Large intestine (tissue), 3 donors: ENCODE results near the gene BBC3. TPM values are rescaled to one million over a fixed set of nuclear protein-coding genes. Genes with fewer than 3 reads are reported as not detected.
"Not testable (repeated sequence)": the region's sequence is repeated elsewhere in the genome, so short reads cannot be mapped to it uniquely, and the experiment has no call there.

ENCODE experiments used
- DNase-seq, 2 donors: peaks; one replicate each; pipeline versions ENCODE4 v3.0.0 to v3.0.0-alpha.2; 2013
- H3K27ac ChIP-seq: one replicate; pipeline ENCODE4 v1.5.1; 2013; ENCODE audit warnings: low read length
- H3K27me3 ChIP-seq: 2 replicates; pipeline ENCODE4 v1.6.1; 2013; ENCODE audit warnings: low read length; ENCODE audit not compliant: control insufficient read depth, insufficient read depth
- H3K36me3 ChIP-seq: 2 replicates; pipeline ENCODE4 v1.6.1; 2013; ENCODE audit warnings: low read length; ENCODE audit not compliant: control insufficient read depth, insufficient read depth
- H3K4me1 ChIP-seq: one replicate; pipeline ENCODE4 v1.6.1; 2013; ENCODE audit warnings: low read length; ENCODE audit not compliant: control insufficient read depth, insufficient read depth
- H3K4me3 ChIP-seq: one replicate; pipeline ENCODE4 v1.5.1; 2013; ENCODE audit warnings: low read length
- H3K9me3 ChIP-seq: one replicate; pipeline ENCODE4 v1.6.1; 2013; ENCODE audit warnings: mild to moderate bottlenecking, low read depth, low read length, moderate library complexity; ENCODE audit not compliant: control insufficient read depth
- WGBS: methylation state at CpG from one replicate; pipeline ENCODE4 v1.1.5; 2013; ENCODE audit warnings: low lambda C conversion rate; ENCODE audit not compliant: insufficient coverage; 5-methylcytosine and 5-hydroxymethylcytosine counted together
- polyA plus RNA-seq: library from polyadenylated mRNA; unstranded; fragments of 120-200 nt; gene quantifications from one replicate; pipeline ENCODE4 v1.2.1, GENCODE V29; 2013

The BBC3 gene
- polyA plus RNA-seq, 1 donor: 2.1 TPM

DNA sequence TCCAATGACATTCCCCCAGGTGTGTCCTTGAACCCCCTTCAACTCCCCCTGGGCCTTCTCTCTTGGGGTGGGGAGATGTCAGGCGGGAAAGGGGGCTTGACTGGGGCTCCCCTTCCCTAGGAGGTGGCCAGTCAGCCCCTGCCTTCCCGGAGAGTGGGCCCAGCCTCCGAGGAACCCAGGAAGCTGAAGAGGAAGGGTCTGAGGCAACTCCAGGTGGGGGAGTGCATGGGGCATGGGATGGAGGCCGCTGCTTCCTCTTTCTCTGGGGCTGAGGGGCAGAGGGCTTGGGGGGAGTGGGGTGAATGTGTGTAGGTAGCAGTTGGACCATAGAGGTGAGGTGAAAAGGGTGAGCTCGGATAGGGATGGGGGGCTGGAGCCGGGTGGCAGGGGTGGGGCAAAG lies 41.0 kb upstream of the BBC3 start:
- Histone ChIP-seq H3K36me3 (peaks cover 39% of the 10 kb centered on the region), H3K27ac (no peak overlapping the region), H3K4me1 (peaks cover 12% of the 10 kb centered on the region), H3K27me3 (no peaks in the 10 kb centered on the region), H3K4me3 (no peak overlapping the region), H3K9me3 (no peaks in the 10 kb centered on the region)
- DNase-seq: no peak
- WGBS: no CpG with 5 or more reads among the region's 6 CpGs

DNA sequence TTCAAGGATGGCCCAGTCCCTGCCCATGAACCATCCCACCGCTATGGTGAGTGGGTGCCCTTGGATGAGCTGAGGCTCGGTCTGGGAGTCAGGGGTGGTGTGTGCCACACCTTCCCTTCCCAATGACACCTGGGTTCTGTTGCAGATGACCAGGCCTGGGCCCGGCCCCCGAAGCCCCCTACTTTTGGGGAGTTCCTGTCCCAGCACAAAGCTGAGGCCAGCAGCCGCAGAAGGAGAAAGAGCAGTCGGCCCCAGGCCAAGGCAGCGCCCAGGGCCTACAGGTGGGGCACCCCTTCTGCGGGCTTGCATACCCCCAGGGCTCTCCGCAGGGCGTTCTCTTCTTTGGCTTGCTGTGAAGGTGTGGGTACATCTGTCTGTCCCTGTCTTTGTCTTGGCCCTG lies 39.4 kb upstream of the BBC3 start:
- no peak overlapping the region for H3K27ac ChIP-seq
- peaks cover 9% of the 10 kb centered on the region for H3K4me1 ChIP-seq
- DNase-seq: no peak
- peaks cover 48% of the 10 kb centered on the region for H3K36me3 ChIP-seq
- H3K27me3 ChIP-seq: no peaks in the 10 kb centered on the region
- no CpG with 5 or more reads among the region's 10 CpGs for WGBS
- H3K9me3 ChIP-seq: no peaks in the 10 kb centered on the region
- no peak overlapping the region for H3K4me3 ChIP-seq

DNA sequence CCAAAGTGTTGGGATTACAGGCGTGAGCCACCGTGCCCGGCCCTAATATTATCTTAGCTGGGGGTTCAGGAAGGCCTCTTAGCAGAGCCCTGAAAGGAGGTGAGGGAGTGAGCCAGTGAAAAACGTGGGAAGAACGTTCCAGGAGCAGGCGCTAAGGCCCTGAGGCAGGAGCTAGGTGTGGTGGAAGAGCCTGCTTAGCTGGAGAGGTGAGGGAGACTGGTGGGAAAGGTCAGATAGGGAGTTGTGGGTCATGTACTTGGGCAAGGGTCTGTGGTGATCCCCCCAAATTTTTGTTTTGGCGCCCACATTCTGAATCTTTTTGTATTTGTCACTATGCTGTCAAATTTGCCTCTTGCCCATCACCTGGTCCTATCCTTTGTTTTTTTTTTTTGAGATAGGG lies 38.6 kb upstream of the BBC3 start:
- Histone ChIP-seq H3K9me3 (no peaks in the 10 kb centered on the region), H3K27ac (no peak overlapping the region), H3K4me3 (no peak overlapping the region), H3K36me3 (peaks cover 56% of the 10 kb centered on the region), H3K4me1 (peaks cover 5% of the 10 kb centered on the region), H3K27me3 (no peaks in the 10 kb centered on the region)
- 100% methylated on average over 1 of the region's 7 CpGs for WGBS
- no peak for DNase-seq

DNA sequence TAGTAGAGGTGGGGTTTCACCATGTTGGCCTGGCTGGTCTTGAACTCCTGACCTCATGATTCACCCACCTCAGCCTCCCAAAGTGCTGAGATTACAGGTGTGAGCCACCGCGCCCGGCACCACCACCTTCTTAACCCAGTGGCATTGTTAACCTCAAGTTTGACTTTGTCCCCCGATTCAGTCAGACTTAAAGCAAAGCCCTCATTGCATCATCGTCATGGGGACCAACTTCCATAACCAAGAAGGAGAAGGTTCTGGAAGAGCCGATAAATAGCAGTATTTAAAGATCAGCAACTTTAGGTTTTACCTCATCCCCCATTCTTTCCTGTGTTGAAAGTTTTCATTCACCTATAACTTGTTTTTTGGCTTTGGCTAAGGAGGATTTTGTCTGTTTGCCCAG lies 37.0 kb upstream of the BBC3 start:
- H3K4me3 ChIP-seq: no peak overlapping the region
- WGBS: no CpG with 5 or more reads among the region's 6 CpGs
- peaks cover 66% of the 10 kb centered on the region for H3K36me3 ChIP-seq
- H3K9me3 ChIP-seq: no peaks in the 10 kb centered on the region
- no peaks in the 10 kb centered on the region for H3K27me3 ChIP-seq
- DNase-seq: no peak
- H3K4me1 ChIP-seq: peaks cover 5% of the 10 kb centered on the region
- H3K27ac ChIP-seq: no peak overlapping the region

DNA sequence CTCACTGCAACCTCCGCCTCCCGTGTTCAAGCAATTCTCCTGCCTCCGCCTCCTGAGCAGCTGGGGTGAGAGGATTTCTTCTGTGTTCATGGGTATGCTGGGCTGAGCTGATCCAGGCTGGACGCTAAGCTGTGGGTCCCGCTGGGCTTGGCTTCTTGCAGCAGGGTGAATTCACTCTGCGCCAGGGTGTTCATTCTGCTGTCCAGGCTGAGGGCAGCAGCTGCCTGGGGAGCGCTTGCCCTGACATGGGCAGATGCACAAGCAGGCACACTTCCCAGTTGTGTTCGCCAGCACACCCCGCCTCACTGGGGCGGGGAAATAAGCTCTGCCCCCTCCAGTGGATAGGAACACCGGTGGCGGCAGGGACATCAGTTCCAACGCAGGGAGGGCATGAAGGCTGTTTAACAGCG lies 36.4 kb upstream of the BBC3 start:
- no peaks in the 10 kb centered on the region for H3K9me3 ChIP-seq
- no peaks in the 10 kb centered on the region for H3K4me1 ChIP-seq
- no peak overlapping the region for H3K4me3 ChIP-seq
- H3K27ac ChIP-seq: no peak overlapping the region
- H3K36me3 ChIP-seq: peaks cover 73% of the 10 kb centered on the region
- WGBS: no CpG with 5 or more reads among the region's 14 CpGs
- no peaks in the 10 kb centered on the region for H3K27me3 ChIP-seq
- DNase-seq: no peak

DNA sequence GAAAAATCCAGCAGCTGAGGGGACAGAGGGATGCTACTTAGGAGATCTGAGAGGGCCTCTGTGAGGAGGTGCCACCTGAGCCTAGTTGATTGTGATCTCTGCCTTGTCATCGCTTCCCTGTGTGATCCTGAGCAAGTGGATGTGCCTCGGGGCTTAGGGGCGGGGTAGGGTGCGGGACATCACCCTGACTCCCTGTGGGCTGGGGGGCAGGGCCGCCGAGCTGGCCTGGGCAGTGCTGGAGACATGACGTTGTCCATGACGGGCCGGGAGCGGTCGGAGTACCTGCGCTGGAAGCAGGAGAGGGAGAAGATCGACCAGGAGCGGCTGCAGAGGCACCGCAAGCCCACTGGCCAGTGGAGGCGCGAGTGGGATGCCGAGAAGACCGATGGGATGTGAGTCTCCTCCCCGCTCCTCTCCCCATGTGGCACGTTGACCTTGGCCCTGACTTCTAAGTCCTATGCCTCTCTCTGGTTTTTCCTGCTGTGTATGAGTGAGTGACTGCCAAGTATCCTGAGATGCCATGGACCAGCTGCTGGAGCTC lies 35.5 kb upstream of the BBC3 start:
- 100% methylated on average over 1 of the region's 21 CpGs for WGBS
- no peak for DNase-seq
- Histone ChIP-seq H3K36me3 (peaks cover 69% of the 10 kb centered on the region), H3K27me3 (no peaks in the 10 kb centered on the region), H3K4me1 (no peaks in the 10 kb centered on the region), H3K4me3 (no peak overlapping the region), H3K27ac (no peak overlapping the region), H3K9me3 (no peaks in the 10 kb centered on the region)

DNA sequence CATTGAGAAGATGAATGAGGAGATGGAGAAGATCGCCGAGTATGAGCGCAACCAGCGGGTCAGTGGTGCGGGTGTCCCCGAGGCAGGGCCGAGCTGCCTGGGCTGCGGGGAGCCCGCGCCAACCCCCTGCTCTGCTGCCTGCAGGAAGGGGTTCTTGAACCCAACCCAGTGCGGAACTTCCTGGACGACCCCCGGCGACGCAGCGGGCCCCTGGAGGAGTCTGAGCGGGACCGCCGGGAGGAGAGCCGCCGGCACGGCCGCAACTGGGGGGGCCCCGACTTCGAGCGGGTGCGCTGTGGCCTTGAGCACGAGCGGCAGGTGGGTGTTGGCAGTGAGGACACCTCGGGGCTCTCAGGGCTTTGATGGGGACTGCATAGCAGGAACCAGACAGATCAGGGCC lies 33.6 kb upstream of the BBC3 start:
- WGBS: no CpG with 5 or more reads among the region's 30 CpGs
- no peak for DNase-seq
- H3K36me3 ChIP-seq: peaks cover 71% of the 10 kb centered on the region
- no peak overlapping the region for H3K27ac ChIP-seq
- no peak overlapping the region for H3K4me3 ChIP-seq
- no peaks in the 10 kb centered on the region for H3K27me3 ChIP-seq
- no peaks in the 10 kb centered on the region for H3K4me1 ChIP-seq
- H3K9me3 ChIP-seq: no peaks in the 10 kb centered on the region

DNA sequence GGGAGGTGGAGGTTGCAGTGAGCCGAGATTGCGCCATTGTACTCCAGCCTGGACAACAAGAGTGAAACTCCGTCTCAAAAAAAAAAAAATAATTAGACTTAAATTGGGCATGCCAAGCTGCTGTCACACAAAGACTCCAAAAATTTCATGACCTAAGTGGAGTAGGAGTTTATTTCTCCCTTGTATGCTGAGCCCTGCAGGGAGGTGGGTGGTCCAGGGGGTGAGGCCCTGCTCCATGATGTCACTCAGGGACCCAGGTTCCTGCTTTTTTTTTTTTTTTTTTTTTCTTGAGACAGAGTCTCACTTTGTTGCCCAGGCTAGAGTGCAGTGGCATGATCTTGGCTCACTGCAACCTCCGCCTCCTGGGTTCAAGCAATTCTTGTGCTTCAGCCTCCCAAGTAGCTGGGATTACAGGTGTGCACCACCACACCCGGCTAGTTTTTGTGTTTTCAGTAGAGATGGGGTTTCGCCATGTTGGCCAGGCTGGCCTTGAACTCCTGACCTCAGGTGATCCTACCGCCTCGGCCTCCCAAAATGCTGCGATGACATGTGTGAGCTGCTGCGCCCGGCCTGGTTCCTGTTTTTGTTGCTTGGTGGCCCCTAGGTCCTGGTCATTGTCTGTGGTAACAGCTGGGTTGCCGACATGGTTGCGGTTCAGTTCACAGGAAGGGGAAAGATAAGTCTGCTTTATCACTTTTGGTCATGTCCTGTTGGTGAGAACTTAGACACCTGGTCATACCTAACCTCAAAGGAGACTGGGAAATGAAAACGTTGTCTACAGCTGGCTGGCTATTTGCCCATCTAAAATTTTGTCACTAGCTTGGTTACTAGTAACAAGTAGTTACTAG lies 31.2 kb upstream of the BBC3 start:
- H3K9me3 ChIP-seq, H3K27me3 ChIP-seq, H3K27ac ChIP-seq, DNase-seq, H3K4me3 ChIP-seq: not testable (repeated sequence)
- Histone ChIP-seq H3K36me3 (peaks cover 70% of the 10 kb centered on the region), H3K4me1 (peaks cover 14% of the 10 kb centered on the region)
- no CpG with 5 or more reads among the region's 14 CpGs for WGBS

DNA sequence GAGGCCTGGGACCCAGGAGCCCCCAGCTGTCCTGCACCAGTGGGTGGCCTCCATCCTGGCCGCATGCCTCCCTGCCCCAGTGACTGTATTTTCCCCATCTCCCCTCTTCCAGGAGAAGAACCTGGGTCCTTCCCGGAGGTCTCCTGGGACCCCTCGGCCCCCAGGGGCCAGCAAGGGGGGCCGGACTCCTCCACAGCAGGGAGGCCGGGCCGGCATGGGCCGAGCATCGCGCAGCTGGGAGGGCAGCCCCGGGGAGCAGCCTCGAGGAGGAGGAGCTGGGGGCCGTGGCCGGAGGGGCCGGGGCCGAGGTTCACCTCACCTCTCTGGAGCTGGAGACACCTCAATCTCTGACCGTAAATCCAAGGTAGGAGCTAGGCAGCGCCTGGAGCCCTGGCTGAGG lies 29.5 kb upstream of the BBC3 start:
- WGBS: no CpG with 5 or more reads among the region's 17 CpGs
- Histone ChIP-seq H3K27me3 (no peaks in the 10 kb centered on the region), H3K4me3 (no peak overlapping the region), H3K9me3 (no peaks in the 10 kb centered on the region), H3K36me3 (peaks cover 59% of the 10 kb centered on the region), H3K27ac (no peak overlapping the region), H3K4me1 (peaks cover 16% of the 10 kb centered on the region)
- DNase-seq: no peak

DNA sequence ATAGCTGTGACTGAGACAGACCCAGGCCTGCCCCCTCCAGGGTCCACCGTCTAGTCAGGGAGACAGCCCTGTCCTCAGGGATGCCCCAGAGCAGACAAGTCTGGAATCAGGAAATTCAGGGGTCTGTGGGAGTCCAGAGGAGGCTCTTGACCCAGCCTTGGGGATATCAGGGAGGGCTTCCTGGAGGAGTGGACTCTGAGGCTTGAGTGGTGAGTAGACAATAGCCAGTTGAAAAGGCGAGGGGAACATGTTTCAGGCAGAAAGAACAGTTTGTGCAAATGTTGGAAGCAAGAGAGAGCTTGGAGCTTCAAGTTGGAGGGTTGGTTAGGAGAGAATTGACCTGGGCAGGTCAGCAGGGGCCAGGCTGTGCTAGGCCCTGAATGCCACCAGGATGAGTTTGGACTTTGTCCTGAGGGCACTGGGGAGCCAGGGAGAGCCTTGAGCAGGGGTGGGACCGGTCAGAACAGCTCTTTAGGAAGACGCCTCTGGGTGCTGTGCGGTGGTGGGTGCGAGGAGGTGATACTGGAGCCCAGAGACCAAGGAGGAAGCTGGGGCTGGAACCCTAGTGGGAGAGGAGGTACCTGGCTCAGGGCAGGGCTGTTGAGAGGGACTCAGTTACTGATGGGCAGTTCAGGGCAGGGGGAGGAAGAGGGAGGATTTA lies 28.0 kb upstream of the BBC3 start:
- Histone ChIP-seq H3K27ac (no peak overlapping the region), H3K36me3 (peaks cover 45% of the 10 kb centered on the region), H3K9me3 (no peaks in the 10 kb centered on the region), H3K4me1 (peaks cover 16% of the 10 kb centered on the region), H3K27me3 (no peaks in the 10 kb centered on the region), H3K4me3 (no peak overlapping the region)
- WGBS: no CpG with 5 or more reads among the region's 6 CpGs
- no peak for DNase-seq
